HCT116 (cell line): ENCODE results near the gene LCN10. TPM values are rescaled to one million over a fixed set of nuclear protein-coding genes. Genes with fewer than 3 reads are reported as not detected.
"Not testable (repeated sequence)": the region's sequence is repeated elsewhere in the genome, so short reads cannot be mapped to it uniquely, and the experiment has no call there.

ENCODE experiments used
- ATAC-seq: fragments of 200-7000 bp; cut with Tn5 transposase; 2 replicates; pipeline ENCODE4 v1.9.1; 2020; ENCODE audit warnings: mild to moderate bottlenecking, moderate library complexity
- BruUV-seq: library from RNA; stranded (reverse); fragments of 400-500 nt; replicated peaks from 2 replicates; lab custom pipeline; 2021; lab: Mats Ljungman, UMichigan
- CTCF ChIA-PET: fragments of 300-600 bp; sonication (Branson Sonifier 250); formaldehyde crosslinking; loops from one replicate; lab custom pipeline; 2021; ENCODE audit warnings: antibody characterized with exemption; lab: Charles Lee
- POLR2A ChIA-PET: fragments of 300-600, 350-600 bp; sonication (Branson Sonifier 250); formaldehyde crosslinking; loops from one replicate; lab custom pipeline; 2021; ENCODE audit warnings: antibody characterized with exemption; lab: Charles Lee
- RAD21 ChIA-PET, 2 experiments: fragments of 300-600 bp; sonication (Branson Sonifier 250); formaldehyde crosslinking; loops; one replicate each; lab custom pipeline; 2023; ENCODE audit warnings: low total read pairs in 2 of 2; ENCODE audit not compliant: uncharacterized antibody in 2 of 2, unreplicated experiment in 2 of 2, low non-redundant PET in 1 of 2; lab: Charles Lee
- DNase-seq: peaks from one replicate; pipeline ENCODE4 v3.0.0-alpha.2; 2010; ENCODE audit warnings: low read depth, low spot score
- H2AFZ ChIP-seq: fragments of 200-600 bp; shearing (Covaris generic), sonication (generic); 2 replicates; pipeline ENCODE4 v1.6.1; 2017; ENCODE audit warnings: low read depth, mixed run types, mixed read lengths, antibody characterized with exemption, low read length; ENCODE audit not compliant: poor library complexity, severe bottlenecking
- H3K27ac ChIP-seq: 2 replicates; pipeline ENCODE4 v1.5.1; 2012; ENCODE audit warnings: low read depth, low read length
- H3K27me3 ChIP-seq: fragments of 200-600 bp; sonication (generic); 2 replicates; pipeline ENCODE4 v1.6.1; 2016; ENCODE audit warnings: mixed run types, low read length, mixed read lengths; ENCODE audit not compliant: insufficient read depth
- H3K36me3 ChIP-seq, 2 experiments: fragments of 200-500 bp in 1 of 2; fragments of 200-600 bp in 1 of 2; sonication (Bioruptor generic) in 1 of 2; sonication (generic) in 1 of 2; 2 replicates each; pipeline versions ENCODE4 v1.5.1 to v1.6.1; 2014 to 2016; ENCODE audit warnings: low read length in 2 of 2, inconsistent platforms in 1 of 2, mixed read lengths in 1 of 2, mixed run types in 1 of 2; ENCODE audit not compliant: insufficient read depth in 2 of 2, control insufficient read depth in 1 of 2
- H3K4me1 ChIP-seq, 2 experiments: fragments of 200-600 bp in 1 of 2; sonication (generic) in 1 of 2; 2 replicates each; pipeline versions ENCODE4 v1.5.1 to v1.6.1; 2012 to 2017; ENCODE audit warnings: low read length in 2 of 2, inconsistent platforms in 1 of 2, mild to moderate bottlenecking in 1 of 2, mixed read lengths in 1 of 2, mixed run types in 1 of 2, moderate library complexity in 1 of 2; ENCODE audit not compliant: insufficient read depth in 2 of 2, control insufficient read depth in 1 of 2
- H3K4me2 ChIP-seq: fragments of 200-600 bp; sonication (generic); 2 replicates; pipeline ENCODE4 v1.6.1; 2017; ENCODE audit warnings: mixed run types, low read length, mixed read lengths
- H3K4me3 ChIP-seq, 2 experiments: fragments of 200-600 bp in 1 of 2; sonication (generic) in 1 of 2; replicated peaks in 1 of 2; 2 replicates each; pipeline ENCODE4 v1.5.1; 2011 to 2016; ENCODE audit warnings: low read length in 2 of 2, control low read depth in 1 of 2, low read depth in 1 of 2, mild to moderate bottlenecking in 1 of 2, mixed read lengths in 1 of 2, mixed run types in 1 of 2
- H3K79me2 ChIP-seq: fragments of 200-600 bp; sonication (generic); 2 replicates; pipeline ENCODE4 v1.6.1; 2017; ENCODE audit warnings: mild to moderate bottlenecking, mixed run types, low read length, moderate library complexity, mixed read lengths; ENCODE audit not compliant: insufficient read depth
- H3K9ac ChIP-seq: fragments of 200-600 bp; sonication (generic); 2 replicates; pipeline ENCODE4 v1.6.1; 2016; ENCODE audit warnings: low read length, mixed read lengths
- H3K9me2 ChIP-seq: fragments of 200-600 bp; sonication (generic), shearing (Covaris generic); 2 replicates; pipeline ENCODE4 v1.6.1; 2017; ENCODE audit warnings: mixed run types, mild to moderate bottlenecking, moderate library complexity; ENCODE audit not compliant: insufficient read depth
- H3K9me3 ChIP-seq, 2 experiments: fragments of 200-500 bp in 1 of 2; fragments of 200-600 bp in 1 of 2; sonication (Bioruptor generic) in 1 of 2; sonication (generic) in 1 of 2; 2 replicates each; pipeline ENCODE4 v1.6.1; 2014 to 2017; ENCODE audit warnings: low read length in 2 of 2, mixed read lengths in 2 of 2, inconsistent platforms in 1 of 2, low read depth in 1 of 2, mild to moderate bottlenecking in 1 of 2, mixed run types in 1 of 2, moderate library complexity in 1 of 2; ENCODE audit not compliant: control insufficient read depth in 1 of 2, insufficient read depth in 1 of 2
- H4K20me1 ChIP-seq: fragments of 200-600 bp; sonication (generic), shearing (Covaris generic); 2 replicates; pipeline ENCODE4 v1.6.1; 2017; ENCODE audit warnings: mixed run types, mild to moderate bottlenecking, moderate library complexity; ENCODE audit not compliant: insufficient read depth
- CBX3 ChIP-seq: IDR thresholded peaks from 2 replicates; pipeline ENCODE4 v1.6.1; 2012; ENCODE audit warnings: low read depth
- CEBPB ChIP-seq: IDR thresholded peaks from 2 replicates; pipeline ENCODE4 v1.6.1; 2012; ENCODE audit warnings: low read depth
- CTCF ChIP-seq, 3 experiments: fragments of 200-600 bp in 1 of 3; sonication (generic) in 1 of 3; IDR thresholded peaks in 2 of 3; conservative IDR thresholded peaks in 1 of 3; 2 replicates each; pipeline ENCODE4 v1.5.1; 2012 to 2017; ENCODE audit warnings: low read depth in 2 of 3, low read length in 2 of 3, antibody characterized with exemption in 1 of 3, borderline replicate concordance in 1 of 3, control low read depth in 1 of 3, mild to moderate bottlenecking in 1 of 3, mixed read lengths in 1 of 3, mixed run types in 1 of 3, moderate library complexity in 1 of 3; ENCODE audit not compliant: insufficient read depth in 1 of 3
- EGR1 ChIP-seq: IDR thresholded peaks from 2 replicates; pipeline ENCODE4 v1.6.1; 2012; ENCODE audit warnings: low read depth
- ELF1 ChIP-seq: IDR thresholded peaks from 2 replicates; pipeline ENCODE4 v1.6.1; 2012; ENCODE audit warnings: low read depth, borderline replicate concordance
- EZH2 ChIP-seq: fragments of 200-600 bp; sonication (generic); IDR thresholded peaks from 2 replicates; pipeline ENCODE4 v1.6.1; 2017; ENCODE audit warnings: antibody characterized with exemption, mixed run types
- FOSL1 ChIP-seq: IDR thresholded peaks from 2 replicates; pipeline ENCODE4 v1.6.1; 2012; ENCODE audit warnings: low read depth
- JUND ChIP-seq: IDR thresholded peaks from 2 replicates; pipeline ENCODE4 v1.6.1; 2012
- MAX ChIP-seq: IDR thresholded peaks from 2 replicates; pipeline ENCODE4 v1.6.1; 2012
- POLR2AphosphoS5 ChIP-seq: IDR thresholded peaks from 2 replicates; pipeline ENCODE4 v1.6.1; 2011; ENCODE audit warnings: mild to moderate bottlenecking, low read depth, low read length, moderate library complexity
- RAD21 ChIP-seq: IDR thresholded peaks from 2 replicates; pipeline ENCODE4 v1.6.1; 2012; ENCODE audit warnings: low read depth, mild to moderate bottlenecking
- SIN3A ChIP-seq: IDR thresholded peaks from 2 replicates; pipeline ENCODE4 v1.6.1; 2012; ENCODE audit warnings: low read depth
- SRF ChIP-seq: IDR thresholded peaks from 2 replicates; pipeline ENCODE4 v1.6.1; 2012; ENCODE audit warnings: low read depth
- TCF7L2 ChIP-seq: IDR thresholded peaks from 2 replicates; pipeline ENCODE4 v1.7.0; 2011; ENCODE audit warnings: borderline replicate concordance, inconsistent platforms; ENCODE audit not compliant: insufficient read depth, insufficient read length; ENCODE audit errors: extremely low read depth
- ZNF274 ChIP-seq: fragments of 200-500 bp; sonication (Bioruptor generic); IDR thresholded peaks from 2 replicates; pipeline ENCODE4 v1.6.1; 2014; ENCODE audit warnings: mild to moderate bottlenecking, low read depth, low read length, inconsistent platforms
- intact Hi-C: fragments of 100-400 bp; cut with micrococcal nuclease; formaldehyde crosslinking; loops from 2 replicates; pipeline ENCODE4 v1.10.0; 2022
- total RNA-seq: library from RNA; stranded (reverse); gene quantifications from one replicate; pipeline ENCODE4 v1.2.1, GENCODE V29; 2021; ENCODE audit not compliant: unreplicated experiment
- TF ChIP-seq, protein P1 (sequence below): IDR thresholded peaks from 2 replicates; pipeline ENCODE4 v1.6.1; 2011; ENCODE audit warnings: mild to moderate bottlenecking, low read length, moderate library complexity; ENCODE audit not compliant: insufficient replicate concordance; ENCODE audit errors: extremely low read depth
- TF ChIP-seq, protein P2 (sequence below): IDR thresholded peaks from 2 replicates; pipeline ENCODE4 v1.6.1; 2012

Gene LCN10
- total RNA-seq, 1 experiment from 2014 or later = not detected

DNA sequence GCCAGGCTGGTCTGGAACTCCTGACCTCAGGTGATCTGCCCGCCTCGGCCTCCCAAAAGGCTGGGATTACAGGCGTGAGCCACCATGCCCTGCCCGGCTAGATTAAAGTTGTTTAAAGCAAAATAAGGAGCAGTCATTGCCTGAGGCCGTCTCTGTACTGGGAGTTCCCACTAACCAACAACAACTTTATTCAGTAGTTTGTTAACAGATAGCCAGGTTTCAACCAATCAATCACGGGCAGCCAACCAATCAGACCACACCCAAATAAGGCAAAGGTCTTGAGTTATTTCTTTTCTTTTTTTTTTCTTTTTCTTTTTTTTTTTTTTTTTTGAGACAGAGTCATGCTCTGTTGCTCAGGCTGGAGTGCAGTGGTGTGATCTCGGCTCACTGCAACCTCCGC, 38.0 kb downstream of the LCN10 start:
- H3K36me3 ChIP-seq, H3K4me3 ChIP-seq, intact Hi-C loops, ATAC-seq, H3K9ac ChIP-seq, H2AFZ ChIP-seq, H3K9me2 ChIP-seq, H3K4me2 ChIP-seq, POLR2A ChIA-PET, H4K20me1 ChIP-seq, H3K27ac ChIP-seq, H3K27me3 ChIP-seq, H3K9me3 ChIP-seq, BruUV-seq, H3K79me2 ChIP-seq, DNase-seq, RAD21 ChIA-PET: not testable (repeated sequence)
- H3K4me1 ChIP-seq = peaks cover 0 to 30% of the 10 kb centered on the region in 2 experiments; a peak in 2 of 4 replicates
- CTCF ChIA-PET = interaction anchor here (1.1 to 2.7 kb wide), 2 partner anchors 11 to 22 kb away, joined by 3 to 11 read pairs; no protein-coding TSS in a partner anchor

GRCh38 chr9:136703276-136703860, 39.4 kb downstream of the LCN10 start:
- no peaks in the 10 kb centered on the region for H3K79me2 ChIP-seq
- CTCF ChIA-PET = interaction anchor here (1.4 to 2.7 kb wide), 2 partner anchors 10 to 25 kb away, joined by 3 to 11 read pairs; no protein-coding TSS in a partner anchor
- BruUV-seq = no TSS peak

More at GRCh38 chr9:136703276-136703860, 39.4 kb downstream of the LCN10 start:
- H3K36me3 ChIP-seq = no peaks in the 10 kb centered on the region
- no peak for ATAC-seq
- H2AFZ ChIP-seq = no peak overlapping the region
- H4K20me1 ChIP-seq = no peaks in the 10 kb centered on the region
- H3K27ac ChIP-seq = no peak overlapping the region
- no peak overlapping the region for H3K9ac ChIP-seq
- no peak overlapping the region for H3K4me3 ChIP-seq
- TF ChIP-seq SIN3A (no peak), RAD21 (no peak), CTCF (IDR thresholded peaks at IDR 0.05 in 2 of 3, conservative IDR thresholded peaks at IDR 0.05 in 1 of 3; ENCODE audit: borderline replicate concordance in 1 of 3, insufficient read depth in 1 of 3, low read depth in 2 of 3, low read length in 2 of 3) (no peak), CEBPB (no peak), MAX (no peak), POLR2AphosphoS5 (no peak), TCF7L2 (no peak), CBX3 (no peak), JUND (no peak), ZNF274 (no peak), SRF (no peak), EGR1 (no peak), ELF1 (no peak), EZH2 (no peak), FOSL1 (no peak)
- TF ChIP-seq, protein P1, sequence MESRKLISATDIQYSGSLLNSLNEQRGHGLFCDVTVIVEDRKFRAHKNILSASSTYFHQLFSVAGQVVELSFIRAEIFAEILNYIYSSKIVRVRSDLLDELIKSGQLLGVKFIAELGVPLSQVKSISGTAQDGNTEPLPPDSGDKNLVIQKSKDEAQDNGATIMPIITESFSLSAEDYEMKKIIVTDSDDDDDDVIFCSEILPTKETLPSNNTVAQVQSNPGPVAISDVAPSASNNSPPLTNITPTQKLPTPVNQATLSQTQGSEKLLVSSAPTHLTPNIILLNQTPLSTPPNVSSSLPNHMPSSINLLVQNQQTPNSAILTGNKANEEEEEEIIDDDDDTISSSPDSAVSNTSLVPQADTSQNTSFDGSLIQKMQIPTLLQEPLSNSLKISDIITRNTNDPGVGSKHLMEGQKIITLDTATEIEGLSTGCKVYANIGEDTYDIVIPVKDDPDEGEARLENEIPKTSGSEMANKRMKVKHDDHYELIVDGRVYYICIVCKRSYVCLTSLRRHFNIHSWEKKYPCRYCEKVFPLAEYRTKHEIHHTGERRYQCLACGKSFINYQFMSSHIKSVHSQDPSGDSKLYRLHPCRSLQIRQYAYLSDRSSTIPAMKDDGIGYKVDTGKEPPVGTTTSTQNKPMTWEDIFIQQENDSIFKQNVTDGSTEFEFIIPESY = no peak
- TF ChIP-seq, protein P2, sequence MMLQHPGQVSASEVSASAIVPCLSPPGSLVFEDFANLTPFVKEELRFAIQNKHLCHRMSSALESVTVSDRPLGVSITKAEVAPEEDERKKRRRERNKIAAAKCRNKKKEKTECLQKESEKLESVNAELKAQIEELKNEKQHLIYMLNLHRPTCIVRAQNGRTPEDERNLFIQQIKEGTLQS = no peak
- H3K9me3 ChIP-seq = no peaks in the 10 kb centered on the region
- no peaks in the 10 kb centered on the region for H3K27me3 ChIP-seq
- no peaks in the 10 kb centered on the region for H3K9me2 ChIP-seq
- peaks cover 0 to 30% of the 10 kb centered on the region in 2 experiments; a peak in 2 of 4 replicates for H3K4me1 ChIP-seq
- POLR2A ChIA-PET = interaction anchor here (1.2 kb wide), 1 partner anchor 26 kb away, joined by 4 read pairs; no protein-coding TSS in a partner anchor
- DNase-seq = no peak
- RAD21 ChIA-PET = no interaction called here
- intact Hi-C loops = no loop called here
- H3K4me2 ChIP-seq = no peak overlapping the region
